HAP-1 (cell line): Measurements from ENCODE around the gene CD99L2.
"Not testable (repeated sequence)": the region's sequence is repeated elsewhere in the genome, so short reads cannot be mapped to it uniquely, and the experiment has no call there.

ENCODE experiments used
- DNase-seq, 2 experiments: peaks; one replicate each; pipeline ENCODE4 v3.0.0-alpha.2; 2016 to 2020; ENCODE audit warnings: low spot score in 2 of 2
- H3K27me3 ChIP-seq: fragments of 250-450 bp; sonication (Bioruptor Pico); 2 replicates; pipeline ENCODE4 v1.5.1; 2020; ENCODE audit warnings: low read depth, mild to moderate bottlenecking, moderate library complexity
- H3K36me3 ChIP-seq: fragments of 250-450 bp; sonication (Bioruptor Pico); replicated peaks from 2 replicates; pipeline ENCODE4 v1.5.1; 2020; ENCODE audit warnings: mild to moderate bottlenecking
- H3K4me1 ChIP-seq: fragments of 250-450 bp; sonication (Bioruptor Pico); 2 replicates; pipeline ENCODE4 v1.5.1; 2020; ENCODE audit warnings: mild to moderate bottlenecking
- H3K4me3 ChIP-seq: fragments of 250-450 bp; sonication (Bioruptor Pico); 2 replicates; pipeline ENCODE4 v1.5.1; 2020; ENCODE audit warnings: mild to moderate bottlenecking, moderate library complexity
- H3K9me3 ChIP-seq: fragments of 250-450 bp; sonication (Bioruptor Pico); 2 replicates; pipeline ENCODE4 v1.5.1; 2020; ENCODE audit warnings: mild to moderate bottlenecking, moderate library complexity
- in situ Hi-C: fragments of 300-500 bp; cut with MboI; formaldehyde crosslinking; loops from 3 replicates; pipeline ENCODE4 v1.14.3; 2020; ENCODE audit warnings: low sequenced_read_pairs, inconsistent platforms, mixed read lengths

Gene CD99L2

DNA sequence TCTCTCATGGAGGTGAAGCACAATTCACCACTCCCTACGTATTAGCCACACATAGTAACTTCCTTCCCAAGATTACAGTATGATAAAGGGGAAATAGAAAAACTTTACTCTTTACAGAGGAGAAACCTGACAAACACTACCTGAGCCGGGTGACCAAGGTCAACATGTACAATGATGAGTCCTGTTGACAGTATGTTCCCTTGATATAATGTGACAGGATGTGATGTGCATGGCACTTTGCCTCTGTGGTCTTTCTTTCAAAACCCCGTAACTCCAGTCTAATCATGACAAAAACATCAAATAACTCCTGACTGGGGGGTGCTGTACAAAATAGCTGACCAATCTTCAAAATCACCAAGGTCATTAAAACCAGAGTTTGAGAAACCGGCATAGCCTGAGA is 60.6 kb downstream of the CD99L2 start:
- no peak for DNase-seq
- in situ Hi-C loops, result no loop called here
- H3K27me3 ChIP-seq, result no peaks in the 10 kb centered on the region
- peaks cover 6% of the 10 kb centered on the region; the same call in 1 of the 2 replicates for H3K9me3 ChIP-seq
- H3K36me3 ChIP-seq, result no peaks in the 10 kb centered on the region
- no peaks in the 10 kb centered on the region for H3K4me1 ChIP-seq
- H3K4me3 ChIP-seq, result no peak overlapping the region

DNA sequence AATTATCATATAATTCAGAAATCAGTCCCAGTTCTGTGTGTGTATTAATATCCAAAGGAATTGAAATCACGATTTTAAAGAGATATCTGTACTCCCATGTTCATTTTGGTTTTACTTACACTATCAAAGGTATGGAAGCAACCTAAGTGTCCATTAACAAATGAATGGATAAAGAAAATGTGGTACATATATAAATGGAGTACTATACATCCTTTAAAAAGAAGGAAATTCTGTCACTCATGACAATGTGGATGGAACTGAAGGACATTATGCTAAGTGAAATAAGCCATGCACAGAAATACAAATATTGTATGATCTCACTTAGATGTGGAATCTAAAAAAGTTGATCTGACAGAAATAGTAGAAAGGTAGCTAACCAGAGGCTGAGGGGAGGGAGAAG is 63.8 kb downstream of the CD99L2 start:
- no peak for DNase-seq
- H3K4me3 ChIP-seq, result no peak overlapping the region
- no peaks in the 10 kb centered on the region for H3K27me3 ChIP-seq
- H3K9me3 ChIP-seq, result peaks cover 6% of the 10 kb centered on the region; the same call in 1 of the 2 replicates
- no peaks in the 10 kb centered on the region for H3K4me1 ChIP-seq
- in situ Hi-C loops, result no loop called here
- no peaks in the 10 kb centered on the region; the same call in 1 of the 2 replicates for H3K36me3 ChIP-seq

DNA sequence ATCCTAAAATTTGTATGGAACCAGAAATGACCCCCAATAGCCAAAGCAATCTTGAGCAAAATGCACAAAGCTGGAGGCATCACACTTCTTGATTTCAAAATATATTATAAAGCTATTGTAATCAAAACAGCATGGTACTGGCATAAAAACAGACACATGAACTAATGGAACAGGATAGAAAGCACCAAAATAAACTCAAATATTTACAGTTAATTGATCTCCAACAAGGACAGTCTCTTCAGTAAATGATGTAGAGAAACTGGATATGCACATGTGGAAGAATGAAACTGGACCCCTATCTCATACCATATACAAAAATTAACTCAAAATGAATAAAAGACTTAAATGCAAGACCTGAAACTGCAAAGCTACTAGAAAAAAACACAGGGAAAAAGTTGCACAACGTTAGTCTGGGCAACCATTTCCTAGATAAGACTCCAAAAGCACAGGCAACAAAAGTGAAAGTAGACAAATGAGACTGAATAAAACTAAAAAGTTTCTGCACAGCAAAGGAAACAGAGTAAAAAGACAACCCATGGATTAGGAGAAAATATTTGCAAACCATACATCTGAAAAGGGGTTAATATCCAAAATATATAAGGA is 64.9 kb downstream of the CD99L2 start:
- H3K4me3 ChIP-seq, result no peak overlapping the region
- no peak for DNase-seq
- H3K36me3 ChIP-seq, result no peaks in the 10 kb centered on the region; the same call in 1 of the 2 replicates
- peaks cover 6% of the 10 kb centered on the region; the same call in 1 of the 2 replicates for H3K9me3 ChIP-seq
- no peaks in the 10 kb centered on the region for H3K27me3 ChIP-seq
- no peaks in the 10 kb centered on the region for H3K4me1 ChIP-seq
- in situ Hi-C loops, result no loop called here

DNA sequence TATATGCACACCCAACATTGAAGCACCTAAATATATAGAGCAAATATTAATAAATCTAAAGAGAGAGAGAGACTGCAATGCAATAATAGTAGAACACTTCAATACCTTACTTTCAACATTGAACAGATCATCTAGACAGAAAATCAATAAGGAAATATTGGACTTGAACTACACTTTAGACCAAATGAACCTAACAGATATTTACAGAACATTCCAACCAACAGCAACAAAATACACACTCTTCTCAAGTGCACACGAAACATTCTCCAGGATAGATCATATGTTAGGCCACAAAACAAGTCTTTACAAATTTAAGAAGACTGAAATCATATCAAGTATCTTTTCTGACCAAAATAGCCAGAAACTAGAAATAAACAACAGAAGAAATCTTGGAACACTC is 66.6 kb downstream of the CD99L2 start:
- DNase-seq, result no peak
- Histone ChIP-seq H3K36me3 (peaks cover 6% of the 10 kb centered on the region), H3K27me3 (no peaks in the 10 kb centered on the region), H3K9me3 (peaks cover 6% of the 10 kb centered on the region; the same call in 1 of the 2 replicates), H3K4me1 (no peaks in the 10 kb centered on the region), H3K4me3 (no peak overlapping the region)
- in situ Hi-C loops, result no loop called here

DNA sequence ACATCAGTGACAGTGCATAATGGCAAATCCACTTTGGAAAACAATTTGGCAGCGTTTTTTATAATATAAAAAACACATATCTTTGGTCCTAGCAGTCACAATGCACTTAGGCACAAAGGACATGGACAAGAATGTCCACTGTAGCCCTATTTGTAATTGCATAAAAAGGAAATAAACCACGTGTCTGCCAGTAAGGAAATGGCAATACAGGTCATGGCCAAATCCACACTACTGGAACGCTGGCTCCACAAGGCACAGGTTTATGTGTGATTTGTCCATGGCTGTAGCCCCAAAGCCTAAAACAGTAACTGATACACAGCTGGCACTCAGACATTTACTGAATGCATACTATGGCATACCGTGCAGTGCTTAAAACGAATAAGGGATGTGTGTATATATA is 69.7 kb downstream of the CD99L2 start:
- no peak overlapping the region for H3K4me3 ChIP-seq
- no peaks in the 10 kb centered on the region for H3K27me3 ChIP-seq
- in situ Hi-C loops, result no loop called here
- H3K36me3 ChIP-seq, result peaks cover 6% of the 10 kb centered on the region
- no peaks in the 10 kb centered on the region for H3K4me1 ChIP-seq
- DNase-seq, result no peak
- no peaks in the 10 kb centered on the region for H3K9me3 ChIP-seq

DNA sequence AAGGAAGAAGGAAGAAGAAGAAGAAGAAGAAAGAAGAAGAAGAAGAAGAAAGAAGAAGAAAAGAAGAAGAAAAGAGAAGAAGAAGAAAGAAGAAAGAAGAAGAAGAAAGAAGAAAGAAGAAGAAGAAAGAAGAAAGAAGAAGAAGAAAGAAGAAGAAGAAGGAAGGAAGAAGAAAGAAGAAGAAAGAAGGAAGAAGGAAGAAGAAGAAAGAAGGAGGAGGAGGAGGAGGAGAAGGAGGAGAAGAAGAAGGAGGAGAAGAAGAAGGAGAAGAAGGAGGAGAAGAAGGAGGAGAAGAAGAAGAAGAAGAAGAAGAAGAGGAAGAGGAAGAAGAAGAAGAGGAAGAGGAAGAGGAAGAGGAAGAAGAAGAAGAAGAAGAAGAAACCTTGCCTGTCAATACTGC is 74.1 kb downstream of the CD99L2 start:
- H3K4me1 ChIP-seq, H3K9me3 ChIP-seq, H3K36me3 ChIP-seq, H3K27me3 ChIP-seq, in situ Hi-C loops, H3K4me3 ChIP-seq, DNase-seq: not testable (repeated sequence)

DNA sequence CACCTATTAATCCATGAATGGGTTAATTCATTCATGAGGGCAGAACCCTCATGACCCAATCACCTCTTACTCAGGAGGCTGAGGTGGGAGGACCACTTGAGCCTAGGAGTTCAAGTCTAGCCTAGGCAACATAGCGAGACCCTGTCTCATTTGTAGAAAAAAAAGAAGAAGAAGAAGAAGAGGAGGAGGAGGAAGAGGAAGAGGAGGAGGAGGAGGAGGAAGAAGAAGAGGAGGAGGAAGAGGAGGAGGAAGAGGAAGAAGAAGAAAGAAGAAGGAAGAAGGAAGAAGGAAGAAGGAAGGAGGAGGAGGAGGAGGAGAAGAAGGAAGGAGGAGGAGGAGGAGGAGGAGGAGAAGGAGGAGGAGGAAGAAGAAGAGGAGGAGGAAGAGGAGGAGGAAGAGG is 74.6 kb downstream of the CD99L2 start:
- in situ Hi-C loops, H3K27me3 ChIP-seq, H3K4me3 ChIP-seq, DNase-seq, H3K9me3 ChIP-seq, H3K36me3 ChIP-seq, H3K4me1 ChIP-seq: not testable (repeated sequence)

DNA sequence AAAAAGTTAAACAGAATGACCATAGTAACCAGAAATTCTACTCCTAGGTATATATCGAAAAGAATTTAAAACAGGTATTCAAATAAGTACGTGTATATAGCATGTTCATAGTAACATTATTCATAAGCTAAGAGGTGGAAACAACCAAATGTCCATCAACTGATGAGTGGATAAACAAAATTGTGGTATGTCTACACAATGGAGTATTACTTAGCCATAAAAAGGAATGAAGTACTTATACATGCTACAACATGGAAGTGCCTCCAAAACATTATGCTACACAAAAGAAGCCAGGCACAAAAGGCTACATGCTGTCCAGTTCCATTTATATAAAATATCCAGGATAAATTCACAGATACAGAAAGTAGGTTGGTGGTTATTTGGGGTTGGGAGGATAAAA is 76.5 kb downstream of the CD99L2 start:
- no peak overlapping the region for H3K4me3 ChIP-seq
- no peaks in the 10 kb centered on the region for H3K27me3 ChIP-seq
- no peaks in the 10 kb centered on the region for H3K4me1 ChIP-seq
- DNase-seq, result no peak
- in situ Hi-C loops, result no loop called here
- H3K9me3 ChIP-seq, result no peaks in the 10 kb centered on the region
- H3K36me3 ChIP-seq, result no peaks in the 10 kb centered on the region

DNA sequence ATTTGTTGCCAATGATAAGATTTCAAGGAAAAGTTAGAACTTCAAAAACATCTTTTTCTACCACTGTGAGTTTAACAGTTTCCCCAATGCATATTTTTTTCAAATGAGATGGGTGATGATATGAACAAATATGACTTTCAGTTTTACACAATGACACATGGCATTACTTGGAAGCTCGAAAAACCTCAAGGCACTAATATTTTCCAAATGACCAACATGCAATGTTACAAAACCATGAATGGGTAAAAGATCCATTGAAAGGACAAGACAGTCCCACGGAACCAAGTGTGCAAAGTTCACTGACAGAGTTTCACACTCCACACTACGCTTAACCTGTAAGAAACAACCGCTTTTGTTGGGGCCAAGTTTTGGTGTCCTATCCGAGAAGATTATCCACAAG is 84.5 kb downstream of the CD99L2 start:
- no peaks in the 10 kb centered on the region for H3K4me1 ChIP-seq
- H3K36me3 ChIP-seq, result no peaks in the 10 kb centered on the region; the same call in 1 of the 2 replicates
- H3K9me3 ChIP-seq, result no peaks in the 10 kb centered on the region
- H3K4me3 ChIP-seq, result no peak overlapping the region
- no peaks in the 10 kb centered on the region for H3K27me3 ChIP-seq
- in situ Hi-C loops, result no loop called here
- DNase-seq, result no peak

DNA sequence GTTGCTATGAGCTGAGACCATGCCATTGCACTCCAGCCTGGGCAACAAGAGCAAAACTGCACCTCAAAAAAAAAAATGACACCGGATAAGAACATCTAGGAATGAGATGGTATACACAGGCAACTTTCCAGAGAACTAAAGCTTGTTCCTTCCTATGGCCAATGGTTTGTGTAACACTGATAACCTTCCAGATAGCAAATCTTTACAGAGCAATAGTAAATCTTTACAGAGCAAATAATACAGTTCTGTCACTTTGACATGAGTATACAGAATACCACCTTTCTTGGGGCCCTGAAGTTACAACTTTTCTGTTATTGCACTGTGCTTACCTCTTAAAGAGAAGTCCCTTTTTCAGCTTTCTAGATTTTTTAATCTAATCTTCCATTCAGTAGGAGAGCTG is 91.6 kb downstream of the CD99L2 start:
- no peak for DNase-seq
- Histone ChIP-seq H3K4me3 (no peak overlapping the region), H3K4me1 (no peaks in the 10 kb centered on the region), H3K36me3 (0 out of 2 replicates have a peak, but pooled peaks cover under 1% of the 10 kb centered on the region), H3K27me3 (no peaks in the 10 kb centered on the region), H3K9me3 (no peaks in the 10 kb centered on the region)
- in situ Hi-C loops, result no loop called here

DNA sequence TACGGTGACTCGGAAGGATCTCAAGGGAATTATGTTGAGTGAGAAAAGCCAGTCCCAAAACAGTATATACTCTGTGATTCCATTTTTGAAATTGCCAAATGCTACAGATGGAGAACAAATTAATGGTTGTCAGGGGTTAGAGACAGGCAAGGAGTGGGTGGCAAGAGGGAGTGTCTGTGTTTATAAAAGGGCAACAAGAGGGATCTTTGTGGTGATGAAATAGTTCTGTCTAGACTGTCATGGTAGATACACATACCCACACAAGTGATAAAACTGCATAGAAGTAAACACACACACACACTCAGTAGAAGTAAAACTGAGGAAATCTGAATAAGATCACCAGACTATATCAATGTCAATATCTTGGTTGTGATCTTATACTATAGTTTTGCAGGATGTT is 92.7 kb downstream of the CD99L2 start:
- no peak for DNase-seq
- Histone ChIP-seq H3K4me1 (no peaks in the 10 kb centered on the region), H3K9me3 (no peaks in the 10 kb centered on the region), H3K4me3 (no peak overlapping the region), H3K36me3 (0 out of 2 replicates have a peak, but pooled peaks cover 3% of the 10 kb centered on the region), H3K27me3 (no peaks in the 10 kb centered on the region)
- in situ Hi-C loops, result no loop called here

DNA sequence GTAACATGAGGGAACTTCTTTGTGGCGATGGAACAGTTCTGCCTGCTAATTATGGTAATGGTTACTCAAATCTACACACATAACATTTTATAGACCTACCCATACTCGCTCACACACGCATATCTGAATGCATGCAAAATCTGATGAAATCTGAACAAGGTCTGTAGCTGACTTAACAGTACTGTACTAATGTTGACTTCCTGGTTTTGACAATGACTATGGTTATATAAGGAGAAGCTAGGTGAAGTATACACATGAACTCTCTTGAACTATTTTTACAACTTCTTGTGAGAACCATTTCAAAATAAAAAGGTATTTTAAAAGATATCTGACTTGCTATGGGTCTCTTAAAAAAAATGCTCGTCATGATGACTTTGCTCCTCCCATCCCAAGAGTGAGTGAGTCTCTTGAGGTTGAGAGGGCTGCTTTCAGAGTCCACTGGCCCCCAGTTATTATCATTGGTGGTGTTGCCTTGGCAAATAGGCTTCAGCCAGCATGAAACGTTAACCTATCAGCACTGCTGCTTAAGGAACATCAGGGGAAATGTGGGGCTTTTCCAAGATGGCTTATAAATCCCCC is 105.4 kb downstream of the CD99L2 start:
- Histone ChIP-seq H3K36me3 (peaks cover 19% of the 10 kb centered on the region), H3K9me3 (no peaks in the 10 kb centered on the region), H3K27me3 (no peaks in the 10 kb centered on the region), H3K4me1 (no peaks in the 10 kb centered on the region), H3K4me3 (no peak overlapping the region)
- in situ Hi-C loops, result no loop called here
- no peak for DNase-seq

DNA sequence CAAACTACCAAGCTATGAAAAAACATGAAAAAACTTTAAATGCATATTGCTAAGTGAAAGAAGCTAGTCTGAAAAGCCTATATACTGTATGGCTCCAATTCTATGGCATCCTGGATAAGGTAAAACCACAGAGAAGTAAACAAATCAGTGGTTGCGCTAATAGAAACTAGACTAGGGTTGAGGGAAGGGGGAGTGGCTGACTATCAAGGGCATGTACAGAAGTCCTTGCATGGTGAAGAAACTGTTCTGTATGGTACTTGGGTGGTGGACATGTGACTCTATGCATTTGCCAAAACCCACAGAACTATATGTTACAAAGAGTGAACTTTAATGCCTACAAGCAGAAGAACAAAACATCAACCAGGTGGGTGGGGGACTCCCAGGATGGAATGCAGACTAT is 108.4 kb downstream of the CD99L2 start:
- no peaks in the 10 kb centered on the region for H3K9me3 ChIP-seq
- in situ Hi-C loops, result no loop called here
- H3K4me1 ChIP-seq, result no peaks in the 10 kb centered on the region
- no peak overlapping the region for H3K4me3 ChIP-seq
- no peak for DNase-seq
- H3K27me3 ChIP-seq, result no peaks in the 10 kb centered on the region
- H3K36me3 ChIP-seq, result peaks cover 16% of the 10 kb centered on the region

DNA sequence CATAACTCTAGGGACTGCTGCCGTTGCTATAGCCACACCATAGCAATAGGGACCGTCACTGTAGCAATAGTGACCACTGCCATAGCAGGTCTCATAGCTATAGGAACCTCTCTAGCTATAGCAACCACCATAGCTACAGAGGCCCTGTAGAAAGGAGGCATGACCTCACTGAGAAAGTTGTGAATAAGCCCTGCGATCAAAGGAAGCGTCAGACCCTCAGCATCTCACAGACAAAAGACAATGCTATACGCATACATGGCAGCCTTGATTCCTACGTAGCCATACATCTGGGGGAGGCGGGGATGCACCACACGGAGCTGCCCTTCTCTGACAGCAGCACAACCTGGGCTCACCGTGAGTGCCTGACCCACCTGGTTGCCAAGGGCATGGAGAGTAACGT is 116.8 kb downstream of the CD99L2 start:
- H3K9me3 ChIP-seq, result no peaks in the 10 kb centered on the region
- no peaks in the 10 kb centered on the region; the same call in 1 of the 2 replicates for H3K36me3 ChIP-seq
- in situ Hi-C loops, result no loop called here
- no peak overlapping the region for H3K4me3 ChIP-seq
- no peaks in the 10 kb centered on the region for H3K4me1 ChIP-seq
- no peak for DNase-seq
- H3K27me3 ChIP-seq, result no peaks in the 10 kb centered on the region

DNA sequence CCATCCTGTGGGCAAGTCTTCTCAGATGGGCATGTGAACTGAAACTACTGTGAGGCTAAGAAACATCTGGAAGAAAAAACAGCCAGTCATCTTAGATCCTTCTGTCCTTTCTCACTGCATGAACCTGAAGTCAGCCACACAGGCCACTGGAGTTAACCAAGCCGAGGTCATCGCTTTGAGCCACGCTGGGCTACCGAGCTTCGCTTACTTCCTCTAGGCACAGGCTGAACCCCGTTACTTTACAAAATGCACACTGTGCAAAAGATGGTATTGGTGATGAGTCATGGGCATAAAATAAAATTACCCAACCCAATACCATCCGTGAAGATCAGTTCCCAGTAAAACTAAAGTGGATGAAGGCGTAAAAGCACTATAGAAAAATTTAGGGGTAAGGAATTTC is 119.1 kb downstream of the CD99L2 start:
- no peaks in the 10 kb centered on the region for H3K4me1 ChIP-seq
- no peaks in the 10 kb centered on the region for H3K27me3 ChIP-seq
- in situ Hi-C loops, result loop anchor here (10.0 kb wide), 1 partner anchor 215 kb away; no protein-coding TSS in a partner anchor
- no peak for DNase-seq
- no peaks in the 10 kb centered on the region; the same call in 1 of the 2 replicates for H3K36me3 ChIP-seq
- H3K9me3 ChIP-seq, result no peaks in the 10 kb centered on the region
- H3K4me3 ChIP-seq, result no peak overlapping the region
